Measurements from ENCODE around the gene ARHGAP29.

The ARHGAP29 gene

DNA sequence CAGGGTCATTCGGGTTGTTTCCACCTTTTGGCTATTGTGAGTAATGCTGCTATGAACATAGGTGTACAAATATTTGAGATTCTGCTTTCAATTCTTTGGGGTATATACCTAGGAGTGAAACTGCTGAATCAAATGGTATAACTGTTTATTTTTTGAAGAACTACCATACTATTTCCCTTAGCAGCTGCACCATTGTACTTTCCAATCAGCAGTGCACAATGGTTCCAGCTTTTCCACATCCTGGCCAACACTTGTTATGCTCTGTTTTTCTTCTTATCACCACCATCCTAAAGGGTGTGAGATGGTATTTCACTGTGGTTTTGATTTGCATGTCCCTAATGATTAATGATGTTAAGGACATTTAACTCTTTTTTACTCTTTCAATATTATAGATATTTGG lies 112.8 kb downstream of the ARHGAP29 start:
- DNase-seq (ENCODE audit: low read depth in 2 of 2): no peak

DNA sequence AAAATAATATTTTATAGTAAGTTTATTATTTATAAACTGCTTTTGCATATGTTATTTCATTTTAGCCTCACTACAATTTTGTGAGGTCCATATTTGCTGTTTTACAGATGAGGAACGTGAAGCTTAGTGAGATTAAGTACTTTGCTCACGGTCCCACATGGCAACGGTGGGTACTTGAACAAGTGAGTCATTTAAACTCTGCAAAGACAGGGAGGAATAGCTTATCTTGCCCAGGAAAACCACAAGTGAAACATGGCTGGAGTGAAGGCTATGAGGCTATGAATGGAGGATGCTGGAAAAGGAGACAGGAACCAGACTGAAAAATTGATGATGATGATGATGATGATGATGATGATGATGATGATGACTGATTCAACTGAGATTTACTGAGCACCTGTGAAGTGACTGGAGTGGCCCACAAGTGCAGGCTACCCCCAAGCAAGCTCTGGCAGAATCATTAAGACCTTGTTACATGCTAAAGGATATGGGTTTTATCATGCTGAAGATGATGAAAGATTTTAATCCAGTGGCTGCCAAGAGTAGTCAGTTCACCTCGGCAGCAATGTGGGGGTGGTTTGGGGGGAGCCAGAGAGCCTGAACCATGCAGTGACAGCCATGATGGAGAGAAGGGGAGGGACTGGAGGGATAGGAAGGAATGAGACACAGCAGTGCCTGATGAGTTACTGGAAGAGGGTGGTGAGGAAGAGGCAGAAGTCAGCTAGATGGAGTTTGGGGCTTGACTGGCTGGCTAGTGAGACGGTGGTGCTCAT lies 115.0 kb downstream of the ARHGAP29 start:
- no peak for DNase-seq (ENCODE audit: low read depth in 2 of 2)
